Measurements from ENCODE around the gene NINL.

Gene NINL

DNA sequence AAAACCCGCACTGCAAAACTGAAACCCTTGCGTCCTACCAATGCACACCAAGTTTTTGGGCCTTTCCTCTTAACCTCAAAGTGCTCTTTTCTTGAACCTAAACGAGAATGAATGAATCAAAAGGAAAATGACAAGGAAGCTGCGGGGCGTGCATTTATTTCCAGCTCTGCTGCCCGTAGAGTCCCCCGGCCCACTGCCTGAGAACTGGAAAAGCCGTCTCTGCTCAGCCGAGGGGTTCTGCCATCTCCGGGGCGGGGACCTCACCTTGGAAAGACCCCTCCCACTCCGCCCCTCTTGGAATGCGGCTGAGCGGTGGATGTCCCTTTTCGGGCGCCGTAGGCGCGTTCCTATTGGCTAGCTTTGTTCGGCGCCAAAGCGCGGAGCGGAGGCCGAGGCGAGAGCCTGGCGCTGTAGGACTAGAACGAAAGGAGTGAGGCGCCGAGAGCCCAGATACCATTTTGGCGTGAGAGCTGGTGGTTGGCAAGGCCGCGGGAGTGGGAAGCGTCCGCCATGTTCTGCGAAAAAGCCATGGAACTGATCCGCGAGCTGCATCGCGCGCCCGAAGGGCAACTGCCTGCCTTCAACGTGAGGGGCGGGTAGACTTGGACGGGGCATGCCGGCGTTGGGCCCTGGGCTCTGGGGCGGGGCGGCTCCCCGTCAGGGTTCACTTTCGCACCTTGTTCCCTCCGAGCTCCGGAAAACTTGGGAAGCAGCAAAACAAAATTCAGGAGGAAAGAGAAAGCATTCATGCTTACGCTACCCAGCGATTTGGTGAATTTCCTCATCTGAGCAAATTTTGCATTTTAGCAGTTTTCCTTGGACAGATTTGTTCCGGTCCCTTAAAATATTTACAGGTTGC is 177.8 kb downstream of the NINL start, which contains the start of gene GINS1:
Gene GINS1, plus strand, starts transcription at position 363 of the 859 bp plus-strand sequence. Its CDS starts 148 bp downstream, at position 511.
- peak; percentile 88 for DNase-seq (ENCODE audit: low spot score)

Data from LoVo (cell line).